ENCODE results near the gene CHIT1. TPM values are rescaled to one million over a fixed set of nuclear protein-coding genes. Genes with fewer than 3 reads are reported as not detected.

The CHIT1 gene
- total and polyA plus RNA-seq, 2 of the 13 experiments (the other 11 are each of a cell fraction or from before 2014, with no cell fraction given): not detected

DNA sequence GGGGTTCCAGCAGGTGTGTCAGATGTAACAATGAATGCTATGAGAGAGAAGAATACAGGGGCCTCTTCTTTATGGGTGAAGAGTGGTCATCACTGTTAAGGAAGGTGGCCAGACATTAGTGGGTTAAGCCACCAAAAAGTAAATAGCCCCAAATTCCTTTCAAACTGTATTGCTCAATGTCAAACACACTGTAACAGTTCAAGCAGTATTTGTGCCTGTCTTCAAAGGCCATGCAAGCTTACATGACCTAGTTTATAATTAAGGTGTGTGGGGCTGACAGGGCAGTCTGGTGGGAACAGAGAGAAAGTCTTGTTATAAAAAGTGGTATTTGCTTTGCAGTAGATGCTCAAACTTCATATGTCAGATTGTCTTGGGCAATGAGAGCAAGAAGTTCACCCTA lies 18.5 kb downstream of the CHIT1 start (continued):
- TF ChIP-seq, protein P1, sequence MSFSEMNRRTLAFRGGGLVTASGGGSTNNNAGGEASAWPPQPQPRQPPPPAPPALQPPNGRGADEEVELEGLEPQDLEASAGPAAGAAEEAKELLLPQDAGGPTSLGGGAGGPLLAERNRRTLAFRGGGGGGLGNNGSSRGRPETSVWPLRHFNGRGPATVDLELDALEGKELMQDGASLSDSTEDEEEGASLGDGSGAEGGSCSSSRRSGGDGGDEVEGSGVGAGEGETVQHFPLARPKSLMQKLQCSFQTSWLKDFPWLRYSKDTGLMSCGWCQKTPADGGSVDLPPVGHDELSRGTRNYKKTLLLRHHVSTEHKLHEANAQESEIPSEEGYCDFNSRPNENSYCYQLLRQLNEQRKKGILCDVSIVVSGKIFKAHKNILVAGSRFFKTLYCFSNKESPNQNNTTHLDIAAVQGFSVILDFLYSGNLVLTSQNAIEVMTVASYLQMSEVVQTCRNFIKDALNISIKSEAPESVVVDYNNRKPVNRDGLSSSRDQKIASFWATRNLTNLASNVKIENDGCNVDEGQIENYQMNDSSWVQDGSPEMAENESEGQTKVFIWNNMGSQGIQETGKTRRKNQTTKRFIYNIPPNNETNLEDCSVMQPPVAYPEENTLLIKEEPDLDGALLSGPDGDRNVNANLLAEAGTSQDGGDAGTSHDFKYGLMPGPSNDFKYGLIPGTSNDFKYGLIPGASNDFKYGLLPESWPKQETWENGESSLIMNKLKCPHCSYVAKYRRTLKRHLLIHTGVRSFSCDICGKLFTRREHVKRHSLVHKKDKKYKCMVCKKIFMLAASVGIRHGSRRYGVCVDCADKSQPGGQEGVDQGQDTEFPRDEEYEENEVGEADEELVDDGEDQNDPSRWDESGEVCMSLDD (CRISPR knock-in tag; IDR thresholded peaks at IDR 0.05; ENCODE audit: borderline replicate concordance): no peak
- no peak for TF ChIP-seq NFE2L1 (CRISPR knock-in tag; IDR thresholded peaks at IDR 0.05; ENCODE audit: borderline replicate concordance)
- TF ChIP-seq ZNF670 (CRISPR knock-in tag; IDR thresholded peaks at IDR 0.05; ENCODE audit: borderline replicate concordance): no peak
- no peak for TF ChIP-seq SRSF4 (IDR thresholded peaks at IDR 0.05; ENCODE audit: low read depth, low read length, poor library complexity, severe bottlenecking)
- no peak for TF ChIP-seq DPF2 (CRISPR knock-in tag; IDR thresholded peaks at IDR 0.05; ENCODE audit: borderline replicate concordance, low read depth)
- TF ChIP-seq ZNF160 (CRISPR knock-in tag; IDR thresholded peaks at IDR 0.05): no peak
- TF ChIP-seq TSC22D2 (CRISPR knock-in tag; IDR thresholded peaks at IDR 0.05; ENCODE audit: borderline replicate concordance): no peak
- TF ChIP-seq FOSL2 (CRISPR knock-in tag; IDR thresholded peaks at IDR 0.05): no peak
- no peak for TF ChIP-seq KLF16 (CRISPR knock-in tag; IDR thresholded peaks at IDR 0.05)
- TF ChIP-seq GATAD1 (CRISPR knock-in tag; IDR thresholded peaks at IDR 0.05): no peak
- TF ChIP-seq KDM2A (CRISPR knock-in tag; IDR thresholded peaks at IDR 0.05; ENCODE audit: borderline replicate concordance, low read depth): no peak
- TF ChIP-seq ZNF614 (CRISPR knock-in tag; IDR thresholded peaks at IDR 0.05; ENCODE audit: borderline replicate concordance): no peak
- TF ChIP-seq, protein P2, sequence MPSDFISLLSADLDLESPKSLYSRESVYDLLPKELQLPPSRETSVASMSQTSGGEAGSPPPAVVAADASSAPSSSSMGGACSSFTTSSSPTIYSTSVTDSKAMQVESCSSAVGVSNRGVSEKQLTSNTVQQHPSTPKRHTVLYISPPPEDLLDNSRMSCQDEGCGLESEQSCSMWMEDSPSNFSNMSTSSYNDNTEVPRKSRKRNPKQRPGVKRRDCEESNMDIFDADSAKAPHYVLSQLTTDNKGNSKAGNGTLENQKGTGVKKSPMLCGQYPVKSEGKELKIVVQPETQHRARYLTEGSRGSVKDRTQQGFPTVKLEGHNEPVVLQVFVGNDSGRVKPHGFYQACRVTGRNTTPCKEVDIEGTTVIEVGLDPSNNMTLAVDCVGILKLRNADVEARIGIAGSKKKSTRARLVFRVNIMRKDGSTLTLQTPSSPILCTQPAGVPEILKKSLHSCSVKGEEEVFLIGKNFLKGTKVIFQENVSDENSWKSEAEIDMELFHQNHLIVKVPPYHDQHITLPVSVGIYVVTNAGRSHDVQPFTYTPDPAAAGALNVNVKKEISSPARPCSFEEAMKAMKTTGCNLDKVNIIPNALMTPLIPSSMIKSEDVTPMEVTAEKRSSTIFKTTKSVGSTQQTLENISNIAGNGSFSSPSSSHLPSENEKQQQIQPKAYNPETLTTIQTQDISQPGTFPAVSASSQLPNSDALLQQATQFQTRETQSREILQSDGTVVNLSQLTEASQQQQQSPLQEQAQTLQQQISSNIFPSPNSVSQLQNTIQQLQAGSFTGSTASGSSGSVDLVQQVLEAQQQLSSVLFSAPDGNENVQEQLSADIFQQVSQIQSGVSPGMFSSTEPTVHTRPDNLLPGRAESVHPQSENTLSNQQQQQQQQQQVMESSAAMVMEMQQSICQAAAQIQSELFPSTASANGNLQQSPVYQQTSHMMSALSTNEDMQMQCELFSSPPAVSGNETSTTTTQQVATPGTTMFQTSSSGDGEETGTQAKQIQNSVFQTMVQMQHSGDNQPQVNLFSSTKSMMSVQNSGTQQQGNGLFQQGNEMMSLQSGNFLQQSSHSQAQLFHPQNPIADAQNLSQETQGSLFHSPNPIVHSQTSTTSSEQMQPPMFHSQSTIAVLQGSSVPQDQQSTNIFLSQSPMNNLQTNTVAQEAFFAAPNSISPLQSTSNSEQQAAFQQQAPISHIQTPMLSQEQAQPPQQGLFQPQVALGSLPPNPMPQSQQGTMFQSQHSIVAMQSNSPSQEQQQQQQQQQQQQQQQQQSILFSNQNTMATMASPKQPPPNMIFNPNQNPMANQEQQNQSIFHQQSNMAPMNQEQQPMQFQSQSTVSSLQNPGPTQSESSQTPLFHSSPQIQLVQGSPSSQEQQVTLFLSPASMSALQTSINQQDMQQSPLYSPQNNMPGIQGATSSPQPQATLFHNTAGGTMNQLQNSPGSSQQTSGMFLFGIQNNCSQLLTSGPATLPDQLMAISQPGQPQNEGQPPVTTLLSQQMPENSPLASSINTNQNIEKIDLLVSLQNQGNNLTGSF (CRISPR knock-in tag; IDR thresholded peaks at IDR 0.05): no peak
- TF ChIP-seq SKI (IDR thresholded peaks at IDR 0.05; ENCODE audit: partially characterized antibody): peak; percentile 32
- no peak for TF ChIP-seq NR3C1 (CRISPR knock-in tag; IDR thresholded peaks at IDR 0.05)
- TF ChIP-seq, protein P3, sequence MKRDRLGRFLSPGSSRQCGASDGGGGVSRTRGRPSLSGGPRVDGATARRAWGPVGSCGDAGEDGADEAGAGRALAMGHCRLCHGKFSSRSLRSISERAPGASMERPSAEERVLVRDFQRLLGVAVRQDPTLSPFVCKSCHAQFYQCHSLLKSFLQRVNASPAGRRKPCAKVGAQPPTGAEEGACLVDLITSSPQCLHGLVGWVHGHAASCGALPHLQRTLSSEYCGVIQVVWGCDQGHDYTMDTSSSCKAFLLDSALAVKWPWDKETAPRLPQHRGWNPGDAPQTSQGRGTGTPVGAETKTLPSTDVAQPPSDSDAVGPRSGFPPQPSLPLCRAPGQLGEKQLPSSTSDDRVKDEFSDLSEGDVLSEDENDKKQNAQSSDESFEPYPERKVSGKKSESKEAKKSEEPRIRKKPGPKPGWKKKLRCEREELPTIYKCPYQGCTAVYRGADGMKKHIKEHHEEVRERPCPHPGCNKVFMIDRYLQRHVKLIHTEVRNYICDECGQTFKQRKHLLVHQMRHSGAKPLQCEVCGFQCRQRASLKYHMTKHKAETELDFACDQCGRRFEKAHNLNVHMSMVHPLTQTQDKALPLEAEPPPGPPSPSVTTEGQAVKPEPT (CRISPR knock-in tag; IDR thresholded peaks at IDR 0.05; ENCODE audit: low read depth): no peak
- TF ChIP-seq ZIK1 (CRISPR knock-in tag; IDR thresholded peaks at IDR 0.05; ENCODE audit: borderline replicate concordance, low read depth): no peak
- TF ChIP-seq, protein P4, sequence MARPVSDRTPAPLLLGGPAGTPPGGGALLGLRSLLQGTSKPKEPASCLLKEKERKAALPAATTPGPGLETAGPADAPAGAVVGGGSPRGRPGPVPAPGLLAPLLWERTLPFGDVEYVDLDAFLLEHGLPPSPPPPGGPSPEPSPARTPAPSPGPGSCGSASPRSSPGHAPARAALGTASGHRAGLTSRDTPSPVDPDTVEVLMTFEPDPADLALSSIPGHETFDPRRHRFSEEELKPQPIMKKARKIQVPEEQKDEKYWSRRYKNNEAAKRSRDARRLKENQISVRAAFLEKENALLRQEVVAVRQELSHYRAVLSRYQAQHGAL (CRISPR knock-in tag; IDR thresholded peaks at IDR 0.05; ENCODE audit: not compliant biosample characterization): no peak

All from HepG2 (cell line).